Endothelial cell of umbilical vein (primary cell): Measurements from ENCODE around the gene PLXNA4. TPM values are rescaled to one million over a fixed set of nuclear protein-coding genes. Genes with fewer than 3 reads are reported as not detected.

Source experiments
- BruUV-seq: library from RNA; stranded (reverse); fragments of 400-500 nt; replicated peaks from 2 replicates; lab custom pipeline; 2021; lab: Mats Ljungman, UMichigan
- CTCF ChIA-PET: fragments of 300-600, 350-600 bp; sonication (Branson Sonifier 250); formaldehyde crosslinking; loops from one replicate; lab custom pipeline; 2021; ENCODE audit warnings: antibody characterized with exemption, inconsistent platforms; lab: Charles Lee
- POLR2A ChIA-PET: fragments of 300-600, 350-600 bp; sonication (Branson Sonifier 250); formaldehyde crosslinking; loops from one replicate; lab custom pipeline; 2021; ENCODE audit warnings: antibody characterized with exemption, inconsistent platforms; lab: Charles Lee
- DNase-seq: peaks from one replicate; pipeline ENCODE4 v3.0.0-alpha.2; 2011; ENCODE audit warnings: low read depth, low spot score
- FAIRE-seq: peaks from 2 replicates; lab custom pipeline; 2011; peaks lifted over from hg19 to GRCh38; lab: Jason Lieb, UNC
- H2AFZ ChIP-seq: 2 replicates; pipeline ENCODE4 v1.6.0; 2012; ENCODE audit warnings: low read depth, low read length, control low read depth, inconsistent platforms
- H3K27ac ChIP-seq: 2 replicates; pipeline ENCODE4 v1.5.1; 2011; ENCODE audit warnings: low read depth, mild to moderate bottlenecking, control low read depth, low read length, moderate library complexity; ENCODE audit not compliant: insufficient read depth
- H3K27me3 ChIP-seq, 2 experiments: 2 replicates each; pipeline versions ENCODE4 v1.6.0 to v1.6.1; 2011; ENCODE audit warnings: low read length in 2 of 2, mixed read lengths in 1 of 2; ENCODE audit not compliant: control insufficient read depth in 2 of 2, insufficient read depth in 2 of 2
- H3K36me3 ChIP-seq, 2 experiments: 2 replicates in 1 of 2; 3 replicates in 1 of 2; pipeline ENCODE4 v1.5.1; 2011; ENCODE audit warnings: low read length in 2 of 2, mild to moderate bottlenecking in 1 of 2, moderate library complexity in 1 of 2; ENCODE audit not compliant: control insufficient read depth in 2 of 2, insufficient read depth in 2 of 2; ENCODE audit errors: extremely low read depth in 1 of 2
- H3K4me1 ChIP-seq: 3 replicates; pipeline ENCODE4 v1.5.1; 2011; ENCODE audit warnings: mild to moderate bottlenecking, low read length; ENCODE audit not compliant: control insufficient read depth, insufficient read depth; ENCODE audit errors: extremely low read depth
- H3K4me2 ChIP-seq: 2 replicates; pipeline ENCODE4 v1.6.1; 2011; ENCODE audit warnings: low read length, control low read depth, mixed read lengths; ENCODE audit not compliant: insufficient read depth
- H3K4me3 ChIP-seq, 3 experiments: fragments of 200-600 bp in 1 of 3; sonication (generic), shearing (Covaris generic) in 1 of 3; replicated peaks in 1 of 3; 2 replicates each; pipeline ENCODE4 v1.5.1; 2011 to 2016; ENCODE audit warnings: control low read depth in 3 of 3, low read length in 3 of 3, mild to moderate bottlenecking in 2 of 3, inconsistent platforms in 1 of 3, low read depth in 1 of 3, moderate library complexity in 1 of 3; ENCODE audit not compliant: insufficient read depth in 1 of 3
- H3K79me2 ChIP-seq: 2 replicates; pipeline ENCODE4 v1.6.0; 2012; ENCODE audit warnings: low read length, inconsistent platforms; ENCODE audit not compliant: control insufficient read depth, insufficient read depth
- H3K9ac ChIP-seq: replicated peaks from 2 replicates; pipeline ENCODE3; 2011; ENCODE audit warnings: low read length, control low read depth; ENCODE audit not compliant: insufficient read depth; ENCODE audit errors: extremely low read depth
- H3K9me1 ChIP-seq: replicated peaks from 3 replicates; pipeline ENCODE4 v1.6.0; 2011; ENCODE audit warnings: mild to moderate bottlenecking, low read length; ENCODE audit not compliant: control insufficient read depth, insufficient read depth; ENCODE audit errors: extremely low read depth
- H3K9me3 ChIP-seq: replicated peaks from 2 replicates; pipeline ENCODE4 v1.5.1; 2012; ENCODE audit warnings: low read length, inconsistent platforms; ENCODE audit not compliant: control insufficient read depth, insufficient read depth
- H4K20me1 ChIP-seq: replicated peaks from 2 replicates; pipeline ENCODE3; 2011; ENCODE audit warnings: mild to moderate bottlenecking, low read length; ENCODE audit not compliant: control insufficient read depth, insufficient read depth; ENCODE audit errors: extremely low read depth
- CTCF ChIP-seq, 2 donors: IDR thresholded peaks; 1 replicate in 1 of 2; 2 replicates in 1 of 2; pipeline ENCODE4 v1.5.1; 2011; ENCODE audit warnings: low read length in 2 of 2, mild to moderate bottlenecking in 2 of 2, moderate library complexity in 2 of 2, control low read depth in 1 of 2, inconsistent platforms in 1 of 2, low read depth in 1 of 2; ENCODE audit not compliant: insufficient read depth in 1 of 2; ENCODE audit errors: extremely low read depth in 1 of 2
- EZH2 ChIP-seq: IDR thresholded peaks from 2 replicates; pipeline ENCODE4 v1.6.1; 2012; ENCODE audit warnings: borderline replicate concordance, low read depth, mild to moderate bottlenecking, moderate library complexity, low read length, inconsistent platforms; ENCODE audit not compliant: severe bottlenecking
- FOS ChIP-seq: IDR thresholded peaks from 2 replicates; pipeline ENCODE4 v1.6.1; 2011; ENCODE audit warnings: mild to moderate bottlenecking, low read length, moderate library complexity, borderline replicate concordance; ENCODE audit not compliant: insufficient read depth
- GATA2 ChIP-seq: IDR thresholded peaks from 2 replicates; pipeline ENCODE4 v1.7.0; 2011; ENCODE audit warnings: low read depth, mild to moderate bottlenecking, moderate library complexity, mixed read lengths, low read length; ENCODE audit not compliant: insufficient read length, insufficient read depth
- JUN ChIP-seq: IDR thresholded peaks from 2 replicates; pipeline ENCODE4 v1.6.1; 2011; ENCODE audit warnings: borderline replicate concordance, low read depth; ENCODE audit not compliant: insufficient read length, insufficient read depth
- MAX ChIP-seq: IDR thresholded peaks from 2 replicates; pipeline ENCODE4 v1.6.1; 2011; ENCODE audit not compliant: insufficient read depth, insufficient read length
- MYC ChIP-seq: IDR thresholded peaks from one replicate; pipeline ENCODE4 v1.6.1; 2011; ENCODE audit warnings: mild to moderate bottlenecking, low read depth, low read length
- POLR2A ChIP-seq: IDR thresholded peaks from 2 replicates; pipeline ENCODE4 v1.6.1; 2012; ENCODE audit warnings: low read depth, mild to moderate bottlenecking, control low read depth, low read length
- POLR2AphosphoS5 ChIP-seq: IDR thresholded peaks from 2 replicates; pipeline ENCODE4 v1.6.1; 2012; ENCODE audit warnings: low read depth, mild to moderate bottlenecking, control low read depth, low read length, moderate library complexity; ENCODE audit not compliant: insufficient read depth
- dilution Hi-C: fragments of 300-500 bp; cut with MboI; formaldehyde crosslinking; loops from one replicate; pipeline ENCODE4 v1.15.0; 2019; ENCODE audit warnings: low sequenced_read_pairs; ENCODE audit not compliant: extremely low pct_ligation_motif_present
- intact Hi-C: fragments of 100-400 bp; cut with micrococcal nuclease; formaldehyde crosslinking; loops from one replicate; pipeline ENCODE4 v1.10.0; 2022
- polyA plus RNA-seq, 4 experiments: library from polyadenylated mRNA; depleted of rRNA in 3 of 4; stranded (reverse) in 3 of 4; unstranded in 1 of 4; fragments of >200 nt; gene quantifications; 2 replicates each; pipeline versions ENCODE4 v1.2.1 to v1.2.3, GENCODE V29; 2011 to 2012; ENCODE audit warnings: missing spikeins in 1 of 4
- total RNA-seq: library from RNA; stranded (reverse); gene quantifications from 2 replicates; pipeline ENCODE4 v1.2.3, GENCODE V29; 2021

PLXNA4 gene
- total and polyA plus RNA-seq, 2 donors (not counting 3 experiments of a cell fraction or from before 2014, with no cell fraction given) = 12.1 to 20.4 TPM

- CTCF ChIA-PET = interaction anchor here (1.2 kb wide), 1 partner anchor 466 kb away, joined by 4 read pairs; no protein-coding TSS in a partner anchor
Measured at GRCh38 chr7:132115028-132115427, 461.2 kb downstream of the PLXNA4 start.

More at GRCh38 chr7:132115028-132115427, 461.2 kb downstream of the PLXNA4 start:
- Histone ChIP-seq H3K36me3 (no peaks in the 10 kb centered on the region), H3K27ac (no peak overlapping the region), H3K9me3 (no peaks in the 10 kb centered on the region), H3K4me1 (no peaks in the 10 kb centered on the region), H3K27me3 (no peaks in the 10 kb centered on the region), H2AFZ (no peak overlapping the region), H3K79me2 (no peaks in the 10 kb centered on the region), H3K9ac (no peak overlapping the region), H3K4me3 (no peak overlapping the region), H3K4me2 (no peak overlapping the region), H4K20me1 (no peaks in the 10 kb centered on the region), H3K9me1 (no peaks in the 10 kb centered on the region)
- FAIRE-seq (no peak), DNase-seq (no peak)
- POLR2A ChIA-PET = no interaction called here
- BruUV-seq = no TSS peak
- TF ChIP-seq FOS (no peak), POLR2AphosphoS5 (no peak), EZH2 (no peak), JUN (no peak), GATA2 (no peak), MAX (no peak), POLR2A (no peak), MYC (no peak), CTCF (IDR thresholded peaks at IDR 0.05; ENCODE audit: extremely low read depth in 1 of 2, insufficient read depth in 1 of 2, low read depth in 1 of 2, low read length in 2 of 2) (no peak)
- intact Hi-C loops (no loop called here), dilution Hi-C loops (no loop called here)
